GM19397 (cell line): ENCODE measurements around the gene LRRC4.

ENCODE experiments used
- ATAC-seq: cut with Tn5 transposase; IDR thresholded peaks from one replicate; pipeline ENCODE4 v1.9.1; 2021; ENCODE audit warnings: mild to moderate bottlenecking, moderate library complexity; ENCODE audit not compliant: unreplicated experiment

Gene LRRC4

DNA sequence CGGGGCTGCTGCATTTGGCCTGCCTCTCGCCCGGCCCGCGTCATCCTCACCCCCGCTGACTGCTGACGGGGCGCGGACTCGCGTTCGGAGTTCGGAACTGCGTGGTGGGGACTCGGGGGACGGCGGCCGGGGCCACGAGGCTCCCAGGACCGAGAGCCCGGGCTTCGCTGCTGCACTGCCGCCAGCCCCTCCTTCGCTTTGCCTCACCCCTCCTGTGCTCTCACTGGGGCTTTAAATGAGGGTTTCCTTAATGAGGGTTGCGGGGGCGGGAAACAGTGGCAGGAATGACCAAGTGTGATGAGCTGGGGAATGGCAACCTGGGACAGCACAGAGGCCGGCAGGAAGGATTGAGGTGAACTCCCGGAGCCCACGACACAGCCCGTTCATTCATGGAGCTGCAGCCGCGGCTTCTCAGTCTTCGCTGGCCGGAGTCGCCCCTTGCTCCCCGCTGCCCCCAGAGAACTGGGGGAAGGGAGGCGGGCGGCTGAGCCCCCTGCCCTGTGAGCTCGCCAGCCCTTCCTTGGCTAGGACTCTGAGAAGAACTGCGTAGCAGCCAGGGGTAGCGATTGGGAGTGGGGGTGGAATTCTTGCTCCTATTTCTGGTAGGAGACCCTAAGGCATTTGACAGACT lies 1.5 kb upstream of the LRRC4 start:
- peak; percentile 23 for ATAC-seq

DNA sequence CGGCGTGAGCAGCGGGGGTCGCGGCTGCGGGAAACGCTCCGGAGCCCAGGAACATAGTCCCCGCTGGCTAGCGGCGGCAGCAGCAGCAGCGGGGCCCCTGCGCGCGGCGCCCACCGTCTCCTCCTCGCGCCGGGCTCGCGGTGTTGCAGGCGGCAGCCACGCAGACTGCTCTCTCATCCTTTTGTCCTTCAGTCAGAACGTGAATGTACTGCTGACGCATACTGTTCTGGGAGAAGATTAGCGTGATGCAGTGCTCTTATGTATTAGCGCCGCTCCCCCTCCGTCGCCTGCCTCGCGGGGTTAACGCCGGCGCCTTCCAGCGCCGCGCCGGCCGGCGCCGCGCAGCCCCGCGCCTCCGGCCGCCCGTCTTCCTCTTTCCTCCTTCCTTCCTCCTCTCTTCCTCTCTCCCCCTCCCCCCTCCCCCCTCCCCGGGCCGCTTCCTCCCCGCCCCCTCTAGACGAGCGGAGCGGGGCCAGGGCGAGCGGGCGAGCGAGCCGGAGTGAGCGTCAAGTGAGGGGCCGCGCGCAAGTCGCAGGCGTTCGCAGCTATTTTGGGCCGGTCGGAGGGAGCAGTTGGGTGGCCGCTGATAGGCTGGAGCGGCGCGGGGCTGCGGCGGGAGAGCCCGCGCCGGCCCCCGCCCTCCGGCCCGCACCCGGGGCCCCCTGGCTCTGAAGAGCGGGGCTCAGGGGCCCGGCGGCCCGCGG lies 816 bp upstream of the LRRC4 start:
- peak; percentile 53 for ATAC-seq

DNA sequence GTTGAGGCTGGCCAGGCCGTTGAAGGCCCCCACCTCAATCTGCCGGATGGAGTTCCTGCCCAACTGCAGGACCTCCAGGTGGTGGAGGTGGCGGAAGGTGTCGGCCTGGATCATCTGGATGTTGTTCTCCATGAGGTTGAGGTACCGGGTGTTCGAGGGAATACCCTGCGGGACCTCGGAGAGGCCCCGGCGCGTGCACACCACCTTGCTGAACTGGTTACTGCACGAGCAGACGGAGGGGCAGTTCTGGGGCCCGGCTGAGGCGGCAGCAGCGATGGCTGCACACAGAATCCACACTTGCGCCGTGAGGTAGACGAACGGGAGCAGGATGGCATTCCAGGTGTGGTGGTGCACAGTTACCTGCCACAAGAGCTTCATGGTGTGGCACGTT lies 979 bp downstream of the LRRC4 start:
- no peak for ATAC-seq

DNA sequence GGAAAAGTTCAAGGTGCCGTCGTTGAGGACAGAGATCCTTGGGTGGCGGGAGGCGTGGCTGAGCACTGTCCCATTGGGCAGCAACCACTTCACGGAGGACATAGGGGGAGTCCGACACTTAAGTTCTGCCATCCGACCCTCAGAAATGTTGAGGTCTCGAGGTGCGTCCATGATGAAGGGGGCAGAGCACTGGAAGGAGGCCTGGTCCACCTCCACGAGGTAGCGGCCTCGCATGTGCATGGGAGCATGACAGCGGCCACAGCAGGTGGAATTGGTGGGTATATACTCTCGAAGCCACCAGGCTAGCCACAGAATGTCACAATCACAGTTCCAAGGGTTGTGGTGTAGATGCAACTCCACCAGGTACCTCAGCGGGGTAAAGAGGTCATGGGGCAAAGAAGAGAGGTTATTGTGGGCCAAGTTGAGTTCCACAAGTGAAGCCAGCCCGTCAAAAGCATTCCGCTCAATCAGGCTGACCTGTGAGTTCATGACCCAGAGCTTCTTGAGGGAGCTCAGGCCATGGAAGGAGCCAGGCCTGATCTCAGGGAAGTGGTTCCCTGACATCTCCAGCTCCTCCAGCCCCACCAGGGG lies 1.7 kb downstream of the LRRC4 start:
- ATAC-seq = no peak

DNA sequence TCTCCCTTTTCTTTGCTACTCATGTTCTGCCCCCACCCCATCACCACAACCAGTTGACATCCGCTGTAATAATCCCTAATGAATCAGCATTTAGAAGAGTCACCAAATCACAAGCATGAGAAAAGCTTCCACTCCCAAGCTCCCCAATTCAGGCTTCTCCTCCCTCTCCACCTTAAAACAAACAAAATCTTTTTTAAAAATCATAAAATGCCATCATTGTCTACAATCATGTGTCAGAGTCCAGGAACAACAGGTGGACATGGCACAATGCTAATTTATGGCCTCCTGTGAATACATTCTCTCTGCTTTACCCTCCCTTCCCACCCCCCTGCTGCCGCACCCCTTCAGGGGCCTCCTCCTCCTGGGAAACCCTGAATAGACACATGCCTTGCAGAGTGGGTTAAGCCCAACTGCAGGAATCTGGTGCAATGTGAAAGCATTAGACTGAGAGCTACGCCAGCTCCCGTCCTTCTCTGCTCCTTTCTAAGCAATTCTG lies 3.7 kb downstream of the LRRC4 start:
- ATAC-seq = no peak

DNA sequence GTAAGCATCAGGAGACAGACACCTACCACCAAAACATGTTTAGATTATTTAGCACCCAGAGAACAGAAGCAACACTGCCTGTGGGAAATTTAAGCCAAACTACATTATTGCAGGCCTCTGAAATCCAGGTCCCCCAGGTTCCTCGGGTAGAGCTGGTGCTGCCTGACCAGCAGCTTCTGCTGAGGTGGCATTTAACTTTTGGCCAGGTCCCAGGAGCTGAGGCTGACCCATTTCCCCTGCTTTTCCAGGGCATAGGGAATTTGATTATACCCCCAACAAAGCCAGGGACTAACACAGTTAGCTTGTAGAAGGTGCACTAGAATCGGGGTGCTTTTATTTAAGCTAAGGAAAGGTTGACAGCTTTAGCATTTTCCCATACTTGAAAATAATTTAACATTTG lies 4.7 kb downstream of the LRRC4 start:
- ATAC-seq = no peak

DNA sequence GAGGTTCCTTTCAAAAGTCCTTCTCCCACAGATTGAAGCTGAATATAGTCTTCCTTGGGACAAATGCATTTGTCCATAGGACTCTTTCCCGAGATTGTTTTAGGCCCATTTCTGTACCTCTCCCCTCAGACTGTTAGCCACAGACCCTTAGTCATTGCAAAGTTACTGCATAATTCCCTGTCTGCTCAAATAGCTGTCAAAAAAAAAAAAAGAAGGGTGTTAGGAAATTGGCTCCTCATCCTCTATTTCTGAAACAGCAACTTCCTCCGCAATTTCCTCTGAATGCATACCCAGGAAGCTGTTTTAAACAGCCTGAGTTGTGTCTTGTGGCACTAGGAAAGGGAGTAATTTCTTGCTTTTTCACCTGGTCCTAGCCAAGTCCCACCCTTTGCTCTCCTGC lies 5.4 kb downstream of the LRRC4 start:
- ATAC-seq = no peak

DNA sequence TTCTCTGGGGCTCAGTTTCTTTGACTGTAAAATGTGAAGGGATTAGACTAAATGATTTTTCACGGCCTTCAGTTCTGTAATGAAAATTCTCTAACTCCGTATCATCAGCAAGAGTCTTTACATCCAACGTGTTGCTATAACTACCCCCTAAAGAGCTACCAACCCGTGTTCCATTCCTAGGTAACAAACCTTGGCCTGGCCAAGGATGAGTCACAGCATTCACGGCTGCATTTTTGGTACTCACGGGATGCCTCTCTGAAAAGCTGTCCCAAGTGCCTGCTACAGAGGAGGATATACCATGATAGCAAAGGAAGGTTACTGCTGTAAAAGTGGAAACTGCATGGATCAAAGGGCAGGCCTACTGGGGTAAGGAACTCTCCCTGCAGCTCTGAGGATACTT lies 5.9 kb downstream of the LRRC4 start:
- no peak for ATAC-seq

DNA sequence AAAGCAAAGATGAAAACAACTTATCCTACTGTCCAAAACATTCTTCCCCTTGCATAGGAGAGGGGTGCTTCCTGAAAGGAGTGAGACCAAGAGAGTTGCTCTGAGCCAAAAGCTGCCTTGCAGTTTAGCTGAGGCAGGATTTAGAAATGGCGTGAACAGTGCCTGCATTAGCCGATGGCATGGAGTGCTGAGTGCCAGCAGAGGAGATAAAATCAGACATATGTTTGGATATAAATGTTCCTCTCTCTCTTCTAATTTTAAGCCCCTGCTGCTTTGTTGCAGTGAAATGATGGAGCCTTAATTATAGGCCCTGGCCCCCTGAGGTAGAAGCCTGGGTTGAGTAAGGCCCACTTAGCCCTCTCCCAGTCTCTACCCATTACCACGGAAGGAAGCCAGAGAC lies 7.1 kb downstream of the LRRC4 start:
- no peak for ATAC-seq

DNA sequence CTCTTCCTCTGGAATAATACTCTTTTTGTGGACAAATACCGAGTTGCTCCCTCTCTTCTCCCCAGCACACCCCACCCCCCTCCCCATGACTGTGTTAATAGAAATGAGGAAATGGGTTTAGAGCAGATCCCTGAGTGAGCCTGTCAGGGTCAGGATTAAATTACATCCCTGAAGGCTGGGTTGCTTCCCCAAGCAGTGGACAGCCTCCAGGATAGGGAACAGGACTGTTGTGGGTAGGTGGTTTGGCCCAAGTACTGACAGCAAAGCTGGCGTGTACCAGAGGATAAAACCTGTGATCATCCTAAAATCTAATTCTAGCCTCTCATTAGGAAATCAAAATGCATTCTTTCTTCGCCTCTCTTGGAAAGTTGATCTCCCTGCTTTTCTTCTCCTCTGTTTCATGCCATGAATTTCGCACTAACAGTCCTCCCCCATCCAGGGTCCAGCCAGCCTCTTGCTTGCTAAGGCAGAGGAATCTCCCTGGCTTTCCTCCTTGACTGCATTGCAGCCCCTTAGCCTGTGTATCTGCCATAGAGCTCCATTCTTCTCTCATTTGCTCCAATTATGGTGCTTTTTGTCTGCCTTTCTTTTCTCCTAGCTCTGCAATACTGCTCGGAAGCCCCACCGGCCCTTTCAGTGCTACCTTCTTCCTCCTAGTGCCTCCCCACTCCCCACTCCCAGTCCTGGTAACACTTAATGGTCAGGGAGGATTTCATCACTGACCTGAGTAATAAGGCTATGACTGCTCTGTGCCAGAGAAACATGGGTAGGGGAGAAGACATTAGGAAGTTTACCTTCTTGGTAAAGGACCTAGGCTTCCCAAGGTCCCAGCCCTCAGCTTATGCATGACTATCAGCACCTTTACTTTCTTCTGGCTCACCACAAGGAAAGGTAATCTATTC lies 8.4 kb downstream of the LRRC4 start:
- no peak for ATAC-seq

DNA sequence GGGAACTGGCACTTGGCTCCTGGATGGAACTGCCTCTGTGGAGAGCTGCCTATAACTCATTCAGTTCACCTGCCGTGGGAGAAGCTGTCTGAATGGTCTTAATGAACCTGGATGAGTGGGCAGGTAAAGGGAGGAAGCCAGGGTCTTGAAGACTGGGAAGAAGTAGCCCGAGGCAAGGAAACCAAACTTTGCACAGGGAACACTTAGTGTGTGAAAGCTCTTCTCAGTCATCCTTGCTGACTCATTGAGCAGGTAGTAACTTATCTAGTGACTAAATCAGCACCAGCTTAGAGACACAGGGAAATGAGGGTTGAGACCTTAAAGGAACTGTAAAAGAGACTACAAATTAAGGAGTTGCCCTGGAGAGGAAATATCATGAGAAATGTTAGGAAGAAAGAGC lies 9.9 kb downstream of the LRRC4 start:
- ATAC-seq = no peak

DNA sequence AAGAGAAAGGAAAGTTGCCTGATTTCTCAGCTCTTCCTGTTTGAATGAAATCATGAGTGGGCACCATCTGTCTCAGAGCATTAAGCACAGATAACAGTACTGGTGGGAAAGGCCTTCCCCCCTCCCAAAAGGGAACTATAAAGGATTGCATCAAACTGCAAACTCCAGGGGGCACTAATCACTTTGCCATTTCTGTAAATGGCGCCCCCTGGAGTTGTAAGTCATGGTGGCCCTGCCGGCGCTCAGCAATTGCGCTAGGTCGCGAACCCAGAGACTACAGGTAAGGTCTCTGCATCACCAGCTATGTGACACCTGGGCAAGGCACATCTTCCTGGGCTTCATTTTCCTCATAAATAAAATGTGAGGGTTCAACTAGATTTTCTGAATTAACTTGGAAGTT lies 11.1 kb downstream of the LRRC4 start:
- ATAC-seq = no peak

DNA sequence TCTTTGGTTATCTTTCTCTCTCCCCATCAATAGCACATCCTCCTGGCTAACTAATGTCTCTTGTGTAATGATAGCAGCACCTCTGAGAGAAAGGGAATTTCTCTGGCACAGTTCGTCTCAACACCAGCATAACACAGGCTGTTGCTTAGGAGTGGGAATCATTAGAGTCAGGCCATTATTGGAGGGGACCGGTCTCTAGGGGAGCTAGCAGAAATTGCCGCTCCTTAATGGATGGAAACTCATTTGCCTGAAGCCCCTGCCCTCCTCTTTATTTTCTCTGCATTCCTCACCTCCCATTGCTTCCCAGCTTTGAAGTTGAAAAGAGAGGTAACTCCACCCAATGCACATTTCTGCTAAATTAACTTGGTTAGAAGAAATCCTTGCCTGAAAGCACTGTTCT lies 11.9 kb downstream of the LRRC4 start:
- ATAC-seq = no peak

DNA sequence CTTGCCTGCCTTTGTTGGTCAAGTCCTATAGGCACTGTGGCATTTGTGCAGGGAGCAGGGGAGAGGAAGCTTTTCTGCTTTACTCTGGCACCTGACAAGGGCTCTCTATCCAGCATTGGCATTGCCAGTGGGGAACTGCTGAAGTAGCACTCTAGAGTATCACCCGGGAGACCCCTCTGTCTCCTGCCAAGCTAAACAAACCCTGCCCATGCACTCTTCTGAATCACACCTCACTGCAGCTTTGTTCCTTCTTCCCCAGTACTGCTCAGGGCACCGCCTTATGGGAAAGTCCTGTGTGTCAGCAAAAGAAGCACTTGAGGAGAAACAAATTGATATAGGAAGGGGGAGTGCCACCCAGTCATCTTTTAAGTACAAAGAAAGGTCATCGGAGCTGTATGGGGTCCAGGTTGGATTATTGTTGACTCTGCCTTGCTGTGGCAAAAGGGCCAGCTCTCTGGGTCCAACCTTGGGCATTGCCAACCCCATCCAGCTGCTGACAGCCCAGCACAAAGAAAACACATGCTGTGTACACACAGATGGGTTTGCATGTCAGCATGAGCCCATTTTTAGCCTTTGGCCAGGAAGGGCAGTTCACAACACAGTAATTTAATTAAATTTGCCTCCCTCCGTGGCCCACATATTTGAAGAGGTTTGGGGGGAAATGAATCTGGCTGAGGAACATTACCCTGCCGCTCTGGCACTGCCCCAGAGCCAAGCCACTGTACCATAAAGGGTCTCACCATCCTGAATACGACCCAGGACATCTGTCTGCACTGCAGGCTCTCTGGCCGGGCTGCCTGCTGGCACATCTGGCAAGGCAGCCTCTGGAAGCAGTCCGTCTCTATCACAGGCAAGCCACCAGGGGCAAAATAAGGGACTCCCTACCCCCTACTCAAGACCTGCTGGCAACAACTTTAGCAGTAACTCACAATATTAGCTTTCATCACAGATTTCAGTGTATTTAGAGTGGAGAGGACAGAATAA lies 13.1 kb downstream of the LRRC4 start:
- ATAC-seq = no peak

DNA sequence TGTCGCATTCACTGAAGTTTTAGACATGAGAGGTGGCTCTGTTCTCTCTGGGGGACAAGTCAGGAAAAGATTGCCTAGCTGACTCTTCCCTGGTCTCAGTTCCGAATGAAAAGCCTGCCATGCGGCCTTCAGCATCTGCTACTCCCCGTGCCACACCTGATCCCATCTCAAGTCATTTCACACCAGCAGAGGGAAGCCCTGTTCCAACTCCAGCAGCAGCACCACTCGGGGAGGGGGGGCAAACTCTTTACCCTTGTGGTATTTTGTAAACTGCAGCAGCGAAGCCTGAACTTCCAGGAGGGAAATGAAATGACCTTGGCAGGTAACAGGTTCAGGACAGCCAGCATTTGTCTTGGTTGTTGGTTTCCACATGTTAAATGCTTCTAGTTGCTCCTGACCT lies 13.8 kb downstream of the LRRC4 start:
- no peak for ATAC-seq

DNA sequence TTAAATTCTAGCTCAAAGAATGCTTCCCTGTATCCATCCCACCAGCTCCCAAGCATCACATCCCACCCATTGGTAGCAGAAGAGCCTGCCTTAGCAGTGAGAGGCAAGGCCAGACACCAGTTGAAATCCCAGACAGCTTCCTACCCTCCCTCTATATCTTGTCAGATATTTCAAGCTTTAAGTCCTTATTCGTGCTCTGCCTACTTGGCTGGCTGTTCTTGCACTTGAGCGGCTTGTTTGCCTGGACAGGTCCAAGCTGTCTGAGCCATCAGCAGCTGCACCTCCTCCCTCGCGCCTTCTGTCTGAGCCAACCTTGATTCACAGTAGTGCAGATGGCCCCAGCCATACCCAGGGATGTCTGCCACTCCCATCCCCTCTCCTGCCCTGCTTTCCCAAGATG lies 16.4 kb downstream of the LRRC4 start:
- ATAC-seq = no peak

DNA sequence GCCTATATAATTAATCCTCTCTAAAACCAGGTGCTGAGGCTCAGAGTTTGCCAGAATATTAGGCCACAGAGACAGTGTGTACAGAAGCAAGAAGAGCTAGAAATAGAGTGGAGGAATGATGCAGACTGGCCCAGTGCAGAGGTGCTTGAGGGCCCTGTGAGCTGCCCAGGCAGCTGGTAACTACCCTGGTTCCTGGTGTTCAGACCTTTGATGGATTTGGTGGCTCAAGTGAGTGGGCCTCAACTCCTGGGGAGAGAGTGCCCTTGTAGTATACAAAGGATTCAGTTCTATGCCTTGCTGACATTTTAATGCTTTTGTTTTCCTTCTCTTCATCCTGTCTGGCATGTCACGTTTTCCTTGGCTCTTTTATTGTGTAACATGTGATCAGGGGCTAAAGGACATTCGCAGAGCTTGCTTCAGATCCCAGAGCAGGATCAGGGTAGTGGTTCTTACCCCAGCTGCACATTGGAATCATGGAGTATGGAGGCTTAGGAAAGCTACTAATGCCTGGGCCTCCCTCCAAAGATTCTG lies 20.0 kb downstream of the LRRC4 start:
- no peak for ATAC-seq

DNA sequence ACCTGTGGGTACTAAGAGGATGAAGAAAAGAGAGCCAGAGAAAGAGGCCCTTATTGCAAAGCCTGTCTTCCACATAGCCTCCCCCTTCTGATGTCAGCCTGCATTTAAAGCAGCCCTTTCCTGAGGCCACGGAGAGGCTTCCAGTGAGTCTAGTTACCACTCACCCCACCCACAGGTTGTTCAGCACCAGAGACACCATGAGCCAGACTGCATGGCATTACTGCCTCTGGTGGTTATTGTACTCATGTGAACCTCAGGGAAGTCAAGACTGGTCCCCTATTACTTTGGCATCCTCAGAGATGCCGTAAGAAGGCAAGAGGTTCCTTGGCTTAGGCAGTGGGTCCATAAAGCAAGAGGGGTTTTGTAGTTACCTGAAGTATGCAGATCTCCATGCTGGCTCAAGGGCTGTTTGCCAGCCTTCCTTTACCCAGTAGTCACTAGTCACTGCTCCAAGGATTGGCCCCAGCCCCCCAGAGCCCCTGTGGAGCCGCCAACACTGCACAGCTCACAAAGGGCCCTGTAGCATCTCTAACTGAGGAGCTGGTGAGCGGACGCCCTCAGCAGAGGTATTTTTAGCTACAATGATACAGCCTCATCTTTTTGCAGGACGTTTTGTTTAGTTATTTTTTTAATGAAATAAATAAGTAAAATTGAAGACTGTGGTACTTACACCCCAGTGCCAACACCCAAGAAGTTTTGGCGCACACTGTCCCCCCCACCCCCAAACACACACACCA lies 20.7 kb downstream of the LRRC4 start:
- ATAC-seq = no peak

DNA sequence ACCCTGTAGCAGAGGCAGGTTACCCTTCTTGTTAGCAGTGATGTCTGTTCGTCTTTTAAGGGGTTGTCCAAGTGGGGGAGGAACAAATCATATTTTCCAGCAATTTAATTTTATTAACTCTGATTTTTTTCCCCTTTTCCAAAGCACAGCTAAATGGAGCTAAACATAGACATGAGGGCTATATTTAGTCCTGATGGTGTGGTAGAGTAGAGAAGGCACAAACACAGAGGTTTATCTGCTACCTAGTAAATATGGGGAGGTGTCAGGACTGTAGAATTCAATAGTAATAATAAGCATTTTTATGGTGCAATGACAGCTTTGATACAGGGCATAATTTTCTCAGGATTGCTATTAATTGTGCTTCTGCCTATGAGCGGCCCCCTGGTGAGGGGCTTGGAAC lies 22.5 kb downstream of the LRRC4 start:
- ATAC-seq = no peak
